HepG2 (cell line): ENCODE measurements around the gene SIK2. TPM values are rescaled to one million over a fixed set of nuclear protein-coding genes. Genes with fewer than 3 reads are reported as not detected.

Experiments used
- BATF2 ChIP-seq: sonication (generic); formaldehyde crosslinking; IDR thresholded peaks from 2 replicates; pipeline ENCODE4 v1.8.0; 2022; ENCODE audit warnings: mild to moderate bottlenecking, missing genetic modification reagents, moderate library complexity
- CCAR2 ChIP-seq: fragments of 200-400 bp; formaldehyde crosslinking; optimal IDR thresholded peaks from 2 replicates; pipeline ENCODE3; 2018; ENCODE audit warnings: low read depth, mild to moderate bottlenecking, low read length, moderate library complexity
- CCDC6 ChIP-seq: sonication (generic); formaldehyde crosslinking; IDR thresholded peaks from 2 replicates; pipeline ENCODE4 v1.8.1; 2022; ENCODE audit warnings: mild to moderate bottlenecking, missing genetic modification reagents, moderate library complexity
- FOXP1 ChIP-seq, 2 experiments: fragments of 450-650 bp in 1 of 2; IDR thresholded peaks; 2 replicates each; pipeline ENCODE4 v1.6.1; 2017 to 2018; ENCODE audit warnings: antibody characterized with exemption in 1 of 2
- GZF1 ChIP-seq: sonication (generic); formaldehyde crosslinking; IDR thresholded peaks from 2 replicates; pipeline ENCODE4 v1.5.1; 2020; ENCODE audit warnings: mild to moderate bottlenecking, missing genetic modification reagents
- HOMEZ ChIP-seq: IDR thresholded peaks from 2 replicates; pipeline ENCODE4 v1.6.1; 2016; ENCODE audit warnings: low read depth
- MTERF4 ChIP-seq: sonication (generic); formaldehyde crosslinking; IDR thresholded peaks from 2 replicates; pipeline ENCODE4 v1.8.0; 2023; ENCODE audit warnings: mild to moderate bottlenecking, missing genetic modification reagents
- NCOR1 ChIP-seq: fragments of 200-600 bp; sonication (generic); IDR thresholded peaks from 2 replicates; pipeline ENCODE4 v1.7.0; 2017; ENCODE audit warnings: antibody characterized with exemption, low read length, borderline replicate concordance
- PITX1 ChIP-seq: sonication (generic); formaldehyde crosslinking; IDR thresholded peaks from 2 replicates; pipeline ENCODE4 v1.5.1; 2020; ENCODE audit warnings: mild to moderate bottlenecking, missing genetic modification reagents
- POLR2AphosphoS2 ChIP-seq: IDR thresholded peaks from 2 replicates; pipeline ENCODE4 v1.6.1; 2011; ENCODE audit warnings: low read depth, low read length, improper control_type of control experiment
- SUZ12 ChIP-seq: fragments of 150-350 bp; IDR thresholded peaks from 2 replicates; pipeline ENCODE4 v1.6.1; 2014; ENCODE audit warnings: low read depth, low read length
- TCF7 ChIP-seq: sonication (generic); IDR thresholded peaks from 2 replicates; pipeline ENCODE4 v1.6.1; 2016; ENCODE audit warnings: antibody characterized with exemption, low read depth
- THRA ChIP-seq: sonication (generic); formaldehyde crosslinking; IDR thresholded peaks from 2 replicates; pipeline ENCODE4 v1.4.0; 2020; ENCODE audit warnings: missing genetic modification reagents, borderline replicate concordance
- ZFP37 ChIP-seq: sonication (generic); formaldehyde crosslinking; IDR thresholded peaks from 2 replicates; pipeline ENCODE4 v1.4.0; 2020; ENCODE audit warnings: missing genetic modification reagents, borderline replicate concordance
- ZNF136 ChIP-seq: sonication (generic); formaldehyde crosslinking; IDR thresholded peaks from 2 replicates; pipeline ENCODE4 v1.8.1; 2022; ENCODE audit warnings: low read depth, mild to moderate bottlenecking, moderate library complexity, missing genetic modification reagents
- ZNF331 ChIP-seq: sonication (generic); formaldehyde crosslinking; IDR thresholded peaks from 2 replicates; pipeline ENCODE4 v1.4.0; 2020; ENCODE audit warnings: missing genetic modification reagents
- ZNF337 ChIP-seq: sonication (generic); formaldehyde crosslinking; IDR thresholded peaks from 2 replicates; pipeline ENCODE4 v1.5.1; 2020; ENCODE audit warnings: missing genetic modification reagents, low read depth, mild to moderate bottlenecking, borderline replicate concordance
- ZNF354B ChIP-seq: sonication (generic); formaldehyde crosslinking; IDR thresholded peaks from 2 replicates; pipeline ENCODE4 v1.8.0; 2022; ENCODE audit warnings: mild to moderate bottlenecking, missing genetic modification reagents
- ZNF562 ChIP-seq: sonication (generic); formaldehyde crosslinking; IDR thresholded peaks from 2 replicates; pipeline ENCODE4 v1.8.0; 2022; ENCODE audit warnings: missing genetic modification reagents, borderline replicate concordance
- ZNF619 ChIP-seq: sonication (generic); formaldehyde crosslinking; IDR thresholded peaks from 2 replicates; pipeline ENCODE4 v1.4.0; 2020; ENCODE audit warnings: mild to moderate bottlenecking, missing genetic modification reagents
- ZNF724P ChIP-seq: sonication (generic); formaldehyde crosslinking; IDR thresholded peaks from 2 replicates; pipeline ENCODE4 v1.8.0; 2022; ENCODE audit warnings: missing genetic modification reagents, borderline replicate concordance
- ZSCAN21 ChIP-seq: sonication (generic); formaldehyde crosslinking; IDR thresholded peaks from 2 replicates; pipeline ENCODE4 v1.8.0; 2022; ENCODE audit warnings: mild to moderate bottlenecking, missing genetic modification reagents, moderate library complexity, borderline replicate concordance
- polyA plus RNA-seq, 8 experiments: library from polyadenylated mRNA; depleted of rRNA in 3 of 8; stranded (reverse) in 7 of 8; unstranded in 1 of 8; fragments of >200 nt; fragmentation: Illumina TruSeq in 4 of 8; extraction: Trizol in 4 of 8; gene quantifications; 2 replicates each; pipeline versions ENCODE4 v1.2.1 to v1.2.3, GENCODE V29; 2011 to 2016; ENCODE audit warnings: low read depth in 4 of 8, missing spikeins in 1 of 8, mixed read lengths in 1 of 8; ENCODE audit not compliant: insufficient read depth in 1 of 8
- total RNA-seq, 5 experiments: library from RNA; depleted of rRNA; stranded (reverse); fragments of >200 nt; fragmentation: Illumina TruSeq; extraction: Trizol; gene quantifications; 2 replicates each; pipeline ENCODE4 v1.2.3, GENCODE V29; 2016; ENCODE audit warnings: low read depth in 1 of 5
- TF ChIP-seq, protein P1 (sequence below): sonication (generic); formaldehyde crosslinking; IDR thresholded peaks from 2 replicates; pipeline ENCODE4 v1.4.0; 2020; ENCODE audit warnings: missing genetic modification reagents

Gene SIK2
- total and polyA plus RNA-seq, 2 of the 13 experiments (the other 11 are each of a cell fraction or from before 2014, with no cell fraction given), result 8.1 to 15.4 TPM

DNA sequence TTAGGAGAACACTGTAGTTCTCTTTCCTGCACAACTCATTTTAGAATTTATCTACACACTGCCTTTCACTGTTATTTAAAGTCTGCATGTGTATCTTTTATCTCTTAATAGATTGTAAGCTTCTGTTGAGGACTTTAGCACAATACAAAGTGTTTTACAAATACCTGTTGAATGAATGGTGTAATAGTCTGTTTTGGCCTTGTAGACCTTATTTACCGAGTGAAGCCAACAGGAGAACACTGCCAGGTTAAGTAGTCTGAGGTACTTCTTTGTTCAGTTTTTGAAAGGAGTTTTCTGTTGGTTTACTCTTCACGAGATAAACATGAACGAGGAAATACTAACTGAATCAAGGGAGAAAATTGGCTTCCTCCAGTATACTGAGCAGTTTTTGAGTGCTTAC is 31.0 kb downstream of the SIK2 start (continued):
- TF ChIP-seq HOMEZ (CRISPR knock-in tag) (no peak), MTERF4 (CRISPR knock-in tag) (no peak), THRA (CRISPR knock-in tag) (no peak; the same call in 1 of the 2 replicates), ZNF331 (CRISPR knock-in tag) (0 out of 2 replicates have a peak, but pooled peaks have one; percentile 43), ZNF354B (CRISPR knock-in tag) (no peak), ZNF562 (CRISPR knock-in tag) (no peak), ZFP37 (no peak), NCOR1 (peak; percentile 68; the same call in 1 of the 2 replicates), GZF1 (CRISPR knock-in tag) (no peak), ZNF724P (CRISPR knock-in tag) (no peak), SUZ12 (no peak), CCDC6 (CRISPR knock-in tag) (no peak), TCF7 (peak; percentile 52; the same call in 1 of the 2 replicates), CCAR2 (no peak), ZNF136 (CRISPR knock-in tag) (no peak), BATF2 (CRISPR knock-in tag) (no peak), ZSCAN21 (no peak), POLR2AphosphoS2 (no peak), ZNF619 (CRISPR knock-in tag) (no peak), FOXP1 (IDR thresholded peaks at IDR 0.05) (0 out of 2 replicates have a peak, but pooled peaks have one; percentile 27), FOXP1 (CRISPR knock-in tag; IDR thresholded peaks at IDR 0.05) (peak; percentile 87), PITX1 (no peak), ZNF337 (CRISPR knock-in tag) (no peak)
- TF ChIP-seq, protein P1, sequence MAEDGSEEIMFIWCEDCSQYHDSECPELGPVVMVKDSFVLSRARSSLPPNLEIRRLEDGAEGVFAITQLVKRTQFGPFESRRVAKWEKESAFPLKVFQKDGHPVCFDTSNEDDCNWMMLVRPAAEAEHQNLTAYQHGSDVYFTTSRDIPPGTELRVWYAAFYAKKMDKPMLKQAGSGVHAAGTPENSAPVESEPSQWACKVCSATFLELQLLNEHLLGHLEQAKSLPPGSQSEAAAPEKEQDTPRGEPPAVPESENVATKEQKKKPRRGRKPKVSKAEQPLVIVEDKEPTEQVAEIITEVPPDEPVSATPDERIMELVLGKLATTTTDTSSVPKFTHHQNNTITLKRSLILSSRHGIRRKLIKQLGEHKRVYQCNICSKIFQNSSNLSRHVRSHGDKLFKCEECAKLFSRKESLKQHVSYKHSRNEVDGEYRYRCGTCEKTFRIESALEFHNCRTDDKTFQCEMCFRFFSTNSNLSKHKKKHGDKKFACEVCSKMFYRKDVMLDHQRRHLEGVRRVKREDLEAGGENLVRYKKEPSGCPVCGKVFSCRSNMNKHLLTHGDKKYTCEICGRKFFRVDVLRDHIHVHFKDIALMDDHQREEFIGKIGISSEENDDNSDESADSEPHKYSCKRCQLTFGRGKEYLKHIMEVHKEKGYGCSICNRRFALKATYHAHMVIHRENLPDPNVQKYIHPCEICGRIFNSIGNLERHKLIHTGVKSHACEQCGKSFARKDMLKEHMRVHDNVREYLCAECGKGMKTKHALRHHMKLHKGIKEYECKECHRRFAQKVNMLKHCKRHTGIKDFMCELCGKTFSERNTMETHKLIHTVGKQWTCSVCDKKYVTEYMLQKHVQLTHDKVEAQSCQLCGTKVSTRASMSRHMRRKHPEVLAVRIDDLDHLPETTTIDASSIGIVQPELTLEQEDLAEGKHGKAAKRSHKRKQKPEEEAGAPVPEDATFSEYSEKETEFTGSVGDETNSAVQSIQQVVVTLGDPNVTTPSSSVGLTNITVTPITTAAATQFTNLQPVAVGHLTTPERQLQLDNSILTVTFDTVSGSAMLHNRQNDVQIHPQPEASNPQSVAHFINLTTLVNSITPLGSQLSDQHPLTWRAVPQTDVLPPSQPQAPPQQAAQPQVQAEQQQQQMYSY (CRISPR knock-in tag), result no peak
